Ovary (tissue), 9 donors: ENCODE measurements around the gene DRAM1. TPM values are rescaled to one million over a fixed set of nuclear protein-coding genes. Genes with fewer than 3 reads are reported as not detected.

Source experiments
- DNase-seq, 5 donors: peaks; one replicate each; pipeline ENCODE4 v3.0.0-alpha.2; 2019 to 2020
- H3K27ac ChIP-seq, 2 donors: fragments of 200-600 bp; one replicate each; pipeline versions ENCODE4 v1.5.1 to v1.8.0; 2019 to 2022
- H3K27me3 ChIP-seq: fragments of 200-600 bp; one replicate; pipeline ENCODE4 v1.8.0; 2022
- H3K36me3 ChIP-seq: fragments of 200-600 bp; sonication (generic); one replicate; pipeline ENCODE4 v1.5.1; 2019
- H3K4me1 ChIP-seq: one replicate; pipeline ENCODE4 v1.8.1; 2013; ENCODE audit warnings: mild to moderate bottlenecking, moderate library complexity; ENCODE audit not compliant: insufficient read depth
- H3K4me3 ChIP-seq: fragments of 200-600 bp; sonication (generic); one replicate; pipeline ENCODE4 v1.5.1; 2017
- H3K9me3 ChIP-seq, 2 donors: fragments of 200-600 bp in 1 of 2; sonication (generic) in 1 of 2; one replicate each; pipeline versions ENCODE4 v1.5.1 to v1.8.1; 2013 to 2019; ENCODE audit warnings: mild to moderate bottlenecking in 1 of 2, moderate library complexity in 1 of 2
- EP300 ChIP-seq: sonication (generic); formaldehyde crosslinking; IDR thresholded peaks from one replicate; pipeline ENCODE4 v1.6.1; 2017; ENCODE audit warnings: antibody characterized with exemption
- POLR2A ChIP-seq: fragments of 450-650 bp; IDR thresholded peaks from one replicate; pipeline ENCODE4 v1.6.1; 2017; ENCODE audit warnings: antibody characterized with exemption, mild to moderate bottlenecking, moderate library complexity
- WGBS, 3 donors: extraction: QIAGEN DNeasy Blood & Tissue Kit in 1 of 3; methylation state at CpG; one replicate each; pipeline versions ENCODE4 v1.1.5 to v1.1.7; 2013 to 2017; 5-methylcytosine and 5-hydroxymethylcytosine counted together
- intact Hi-C, 4 donors: fragments of 100-400 bp; cut with DNase I; formaldehyde crosslinking; loops; one replicate each; pipeline versions ENCODE4 v1.11.0 to v1.15.1; 2022 to 2023
- polyA plus RNA-seq, 2 donors: library from polyadenylated mRNA; stranded (reverse); fragments of 200-250 nt in 1 of 2; fragments of 350-450 nt in 1 of 2; fragmentation: Illumina TruSeq in 1 of 2; extraction: RNeasy Lipid Tissue Mini Kit (QIAGEN cat#74804) in 1 of 2; gene quantifications; one replicate each; pipeline ENCODE4 v1.2.3, GENCODE V29; 2013 to 2014
- total RNA-seq, 7 donors: library from RNA; depleted of rRNA in 2 of 7; stranded (reverse); fragments of >200 nt in 2 of 7; fragmentation: NEBNext Ultra II Directional in 3 of 7; extraction: Animal tissue kit (Norgen Biotek cat#: 25700) in 3 of 7; gene quantifications; one replicate each; pipeline versions ENCODE4 v1.1.0 to v1.2.4, GENCODE V29; 2016 to 2023
- TF ChIP-seq, protein P1 (sequence below), 3 donors: fragments of 450-650 bp in 2 of 3; fragments of 200-600 bp in 1 of 3; IDR thresholded peaks; one replicate each; pipeline versions ENCODE4 v1.5.1 to v1.8.0; 2016 to 2022; ENCODE audit warnings: antibody characterized with exemption in 3 of 3, mild to moderate bottlenecking in 1 of 3
- donor health status: DM: no; HTN: no; CAD: no; lungs with moderate emphysema.
- donor health status: DM: no; HTN: no; CAD: no.
- donor health status: Bipolar disorder and iron deficiency.
- donor health status: DM: yes; HTN: yes; CAD: no.
- donor health status: DM: no; HTN: no; CAD: no.
- donor health status: DM: yes; HTN: yes; CAD: no.

The DRAM1 gene
- total and polyA plus RNA-seq, 9 donors, result 9.1 to 21.7 (median 15.8) TPM

DNA sequence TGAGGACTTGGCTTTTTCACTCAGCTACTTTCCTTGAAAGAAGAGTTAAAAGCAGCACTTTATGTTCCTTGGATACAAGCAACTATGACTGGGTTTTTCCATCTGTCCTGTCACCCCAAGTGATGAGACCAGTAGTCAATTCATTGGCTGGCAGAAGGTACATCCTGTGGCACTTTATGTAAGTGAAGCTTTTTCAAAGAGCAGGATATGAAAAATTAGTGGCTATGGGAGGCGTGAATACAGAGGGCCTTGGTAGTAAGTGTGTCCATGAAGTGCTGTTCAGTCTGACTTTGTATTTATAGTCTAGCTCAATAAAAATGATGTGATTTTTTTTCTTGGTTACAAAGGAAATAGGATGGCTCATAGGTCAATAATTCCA, 68.8 kb downstream of the DRAM1 start:
- Histone ChIP-seq H3K27me3 (no peaks in the 10 kb centered on the region), H3K4me1 (no peaks in the 10 kb centered on the region), H3K27ac (no peak overlapping the region), H3K4me3 (no peak overlapping the region), H3K9me3 (no peaks in the 10 kb centered on the region), H3K36me3 (no peaks in the 10 kb centered on the region)
- 93 to 100% (median 96%) methylated on average over 1 of the region's 1 CpG for WGBS, 3 donors
- DNase-seq, result no peak
- TF ChIP-seq EP300 (no peak), POLR2A (no peak)
- TF ChIP-seq, protein P1, sequence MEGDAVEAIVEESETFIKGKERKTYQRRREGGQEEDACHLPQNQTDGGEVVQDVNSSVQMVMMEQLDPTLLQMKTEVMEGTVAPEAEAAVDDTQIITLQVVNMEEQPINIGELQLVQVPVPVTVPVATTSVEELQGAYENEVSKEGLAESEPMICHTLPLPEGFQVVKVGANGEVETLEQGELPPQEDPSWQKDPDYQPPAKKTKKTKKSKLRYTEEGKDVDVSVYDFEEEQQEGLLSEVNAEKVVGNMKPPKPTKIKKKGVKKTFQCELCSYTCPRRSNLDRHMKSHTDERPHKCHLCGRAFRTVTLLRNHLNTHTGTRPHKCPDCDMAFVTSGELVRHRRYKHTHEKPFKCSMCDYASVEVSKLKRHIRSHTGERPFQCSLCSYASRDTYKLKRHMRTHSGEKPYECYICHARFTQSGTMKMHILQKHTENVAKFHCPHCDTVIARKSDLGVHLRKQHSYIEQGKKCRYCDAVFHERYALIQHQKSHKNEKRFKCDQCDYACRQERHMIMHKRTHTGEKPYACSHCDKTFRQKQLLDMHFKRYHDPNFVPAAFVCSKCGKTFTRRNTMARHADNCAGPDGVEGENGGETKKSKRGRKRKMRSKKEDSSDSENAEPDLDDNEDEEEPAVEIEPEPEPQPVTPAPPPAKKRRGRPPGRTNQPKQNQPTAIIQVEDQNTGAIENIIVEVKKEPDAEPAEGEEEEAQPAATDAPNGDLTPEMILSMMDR (IDR thresholded peaks at IDR 0.05), result no peak
- intact Hi-C loops, result loop anchor here in 1 of 4 donors (10.0 kb wide), 1 partner anchor 819 kb away; no protein-coding TSS in a partner anchor

DNA sequence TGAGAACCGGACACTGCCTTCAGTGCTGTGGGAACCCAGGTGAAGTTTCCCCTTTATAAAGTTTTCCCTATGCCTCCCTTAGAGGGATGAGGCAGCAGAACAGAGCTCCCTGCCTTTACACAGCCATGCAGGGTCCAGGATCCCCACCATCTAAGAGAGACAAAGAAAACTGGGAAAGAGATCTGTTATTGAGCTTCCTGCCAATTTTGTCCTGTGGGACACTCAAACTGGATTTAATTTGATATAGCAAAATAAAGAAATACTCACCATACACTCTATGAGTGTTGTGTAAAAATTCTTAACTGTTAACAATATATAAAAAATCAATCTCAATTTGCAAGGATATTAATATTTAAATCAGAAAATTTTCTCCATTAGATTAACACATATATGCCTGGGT, 69.9 kb downstream of the DRAM1 start:
- no peak overlapping the region for H3K4me3 ChIP-seq
- intact Hi-C loops, result loop anchor here in 1 of 4 donors (10.0 kb wide), 1 partner anchor 817 kb away; no protein-coding TSS in a partner anchor
- DNase-seq, result no peak
- H3K4me1 ChIP-seq, result no peaks in the 10 kb centered on the region
- WGBS, 3 donors, result 94 to 100% (median 100%) methylated on average over 1 of the region's 1 CpG
- no peaks in the 10 kb centered on the region for H3K36me3 ChIP-seq
- H3K27ac ChIP-seq, result no peak overlapping the region
- H3K27me3 ChIP-seq, result no peaks in the 10 kb centered on the region
- TF ChIP-seq, protein P1 (IDR thresholded peaks at IDR 0.05), result no peak
- no peak for TF ChIP-seq EP300
- no peak for TF ChIP-seq POLR2A
- H3K9me3 ChIP-seq, result no peaks in the 10 kb centered on the region

DNA sequence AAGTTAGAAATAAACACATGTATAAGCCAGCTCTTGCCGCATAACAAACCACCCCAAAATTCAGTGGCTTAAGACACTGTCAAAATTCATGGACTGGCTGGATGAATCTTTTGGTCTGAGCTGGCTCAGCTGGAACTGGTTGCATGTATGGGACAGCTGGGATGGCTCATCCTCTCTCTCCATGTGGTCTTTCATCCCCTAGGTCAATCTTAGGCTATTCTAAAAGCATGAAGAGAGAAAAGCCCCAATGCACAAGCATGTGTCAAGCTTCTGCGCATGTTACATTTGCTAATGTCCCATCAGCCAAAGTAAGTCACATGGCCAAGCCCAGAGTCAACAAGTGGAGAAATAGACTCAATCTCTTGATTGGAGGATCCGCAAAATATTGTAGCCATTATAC, 71.0 kb downstream of the DRAM1 start:
- Histone ChIP-seq H3K4me1 (no peaks in the 10 kb centered on the region), H3K9me3 (no peaks in the 10 kb centered on the region), H3K36me3 (no peaks in the 10 kb centered on the region), H3K27ac (no peak overlapping the region), H3K27me3 (no peaks in the 10 kb centered on the region), H3K4me3 (no peak overlapping the region)
- DNase-seq, result no peak
- TF ChIP-seq, protein P1 (IDR thresholded peaks at IDR 0.05), result no peak
- TF ChIP-seq EP300, result no peak
- no peak for TF ChIP-seq POLR2A
- intact Hi-C loops, result loop anchor here in 1 of 4 donors (10.0 kb wide), 1 partner anchor 816 kb away; no protein-coding TSS in a partner anchor
- 91 to 99% (median 95%) methylated on average over 3 of the region's 3 CpGs for WGBS, 3 donors

DNA sequence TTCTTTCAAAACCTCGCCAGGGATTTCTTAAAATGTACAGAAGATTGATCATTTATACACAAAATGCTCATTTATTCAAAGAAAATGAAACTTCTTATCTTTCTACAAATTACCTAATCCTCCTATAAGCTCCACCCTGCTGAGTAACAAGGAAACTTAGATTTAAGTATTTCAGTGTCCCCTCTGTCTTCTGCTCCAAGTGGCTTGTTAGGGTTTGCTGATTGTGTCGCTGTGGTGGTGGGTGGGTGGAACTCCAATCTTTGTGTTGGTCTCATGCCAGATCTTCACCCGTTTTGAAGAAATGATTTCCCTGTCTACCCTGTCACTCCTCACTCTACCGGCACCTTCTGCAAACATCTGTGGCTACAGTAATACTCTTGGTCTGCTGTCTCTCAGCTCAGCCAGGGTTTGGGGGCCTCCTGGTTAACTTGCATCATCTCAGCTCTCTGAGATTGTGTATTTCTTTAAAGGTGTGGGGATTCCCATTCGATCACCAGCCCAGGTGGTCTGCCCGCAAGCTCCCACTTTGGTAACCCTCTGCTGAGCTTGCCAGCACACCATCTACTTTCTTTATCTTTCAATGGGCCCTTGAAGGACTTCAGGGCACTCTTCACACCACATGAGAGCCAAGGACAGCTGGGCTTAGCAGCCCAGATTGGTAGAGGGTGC, 73.8 kb downstream of the DRAM1 start:
- TF ChIP-seq, protein P1 (IDR thresholded peaks at IDR 0.05), result no peak
- TF ChIP-seq EP300 (no peak), POLR2A (no peak)
- no peak overlapping the region for H3K4me3 ChIP-seq
- intact Hi-C loops, result no loop called here
- no peaks in the 10 kb centered on the region for H3K36me3 ChIP-seq
- H3K27ac ChIP-seq, result no peak overlapping the region
- H3K4me1 ChIP-seq, result no peaks in the 10 kb centered on the region
- no peak for DNase-seq
- H3K9me3 ChIP-seq, result no peaks in the 10 kb centered on the region
- H3K27me3 ChIP-seq, result no peaks in the 10 kb centered on the region
- WGBS, 3 donors, result 85 to 88% (median 86%) methylated on average over 6 of the region's 6 CpGs
